WI38 (cell line): ENCODE results near the gene CLDN3.

Experiments
- H3K4me3 ChIP-seq: 2 replicates; pipeline ENCODE4 v1.5.1; 2011; ENCODE audit warnings: low read depth, mild to moderate bottlenecking, control low read depth, low read length
- TF ChIP-seq, protein P1 (sequence below): IDR thresholded peaks from 2 replicates; pipeline ENCODE4 v1.5.1; 2012; ENCODE audit warnings: low read depth, mild to moderate bottlenecking, control low read depth, low read length

The CLDN3 gene

DNA sequence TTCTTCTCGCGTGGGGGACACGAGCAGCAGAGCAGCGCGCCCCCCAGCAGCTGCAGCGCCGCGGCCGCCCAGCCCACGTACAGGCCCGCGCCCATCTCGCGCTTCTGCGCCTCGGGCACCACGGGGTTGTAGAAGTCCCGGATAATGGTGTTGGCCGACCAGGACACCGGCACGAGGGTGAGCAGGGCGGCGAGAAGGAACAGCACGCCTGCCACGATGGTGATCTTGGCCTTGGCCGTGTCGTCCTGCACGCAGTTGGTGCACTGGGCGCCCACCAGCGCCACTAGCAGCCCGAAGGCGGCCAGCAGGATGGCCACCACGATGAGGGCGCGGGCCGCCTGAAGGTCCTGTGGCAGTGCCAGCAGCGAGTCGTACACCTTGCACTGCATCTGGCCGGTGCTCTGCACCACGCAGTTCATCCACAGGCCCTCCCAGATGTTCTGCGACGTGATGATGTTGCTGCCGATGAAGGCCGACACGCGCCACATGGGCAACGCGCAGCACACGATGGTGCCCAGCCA lies 529 bp downstream of the CLDN3 start:
- H3K4me3 ChIP-seq = no peak overlapping the region
- TF ChIP-seq, protein P1, sequence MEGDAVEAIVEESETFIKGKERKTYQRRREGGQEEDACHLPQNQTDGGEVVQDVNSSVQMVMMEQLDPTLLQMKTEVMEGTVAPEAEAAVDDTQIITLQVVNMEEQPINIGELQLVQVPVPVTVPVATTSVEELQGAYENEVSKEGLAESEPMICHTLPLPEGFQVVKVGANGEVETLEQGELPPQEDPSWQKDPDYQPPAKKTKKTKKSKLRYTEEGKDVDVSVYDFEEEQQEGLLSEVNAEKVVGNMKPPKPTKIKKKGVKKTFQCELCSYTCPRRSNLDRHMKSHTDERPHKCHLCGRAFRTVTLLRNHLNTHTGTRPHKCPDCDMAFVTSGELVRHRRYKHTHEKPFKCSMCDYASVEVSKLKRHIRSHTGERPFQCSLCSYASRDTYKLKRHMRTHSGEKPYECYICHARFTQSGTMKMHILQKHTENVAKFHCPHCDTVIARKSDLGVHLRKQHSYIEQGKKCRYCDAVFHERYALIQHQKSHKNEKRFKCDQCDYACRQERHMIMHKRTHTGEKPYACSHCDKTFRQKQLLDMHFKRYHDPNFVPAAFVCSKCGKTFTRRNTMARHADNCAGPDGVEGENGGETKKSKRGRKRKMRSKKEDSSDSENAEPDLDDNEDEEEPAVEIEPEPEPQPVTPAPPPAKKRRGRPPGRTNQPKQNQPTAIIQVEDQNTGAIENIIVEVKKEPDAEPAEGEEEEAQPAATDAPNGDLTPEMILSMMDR = no peak

GRCh38 chr7:73768641-73769480 lies 1.2 kb downstream of the CLDN3 start:
- no peak overlapping the region for H3K4me3 ChIP-seq
- TF ChIP-seq, protein P1 = no peak

DNA sequence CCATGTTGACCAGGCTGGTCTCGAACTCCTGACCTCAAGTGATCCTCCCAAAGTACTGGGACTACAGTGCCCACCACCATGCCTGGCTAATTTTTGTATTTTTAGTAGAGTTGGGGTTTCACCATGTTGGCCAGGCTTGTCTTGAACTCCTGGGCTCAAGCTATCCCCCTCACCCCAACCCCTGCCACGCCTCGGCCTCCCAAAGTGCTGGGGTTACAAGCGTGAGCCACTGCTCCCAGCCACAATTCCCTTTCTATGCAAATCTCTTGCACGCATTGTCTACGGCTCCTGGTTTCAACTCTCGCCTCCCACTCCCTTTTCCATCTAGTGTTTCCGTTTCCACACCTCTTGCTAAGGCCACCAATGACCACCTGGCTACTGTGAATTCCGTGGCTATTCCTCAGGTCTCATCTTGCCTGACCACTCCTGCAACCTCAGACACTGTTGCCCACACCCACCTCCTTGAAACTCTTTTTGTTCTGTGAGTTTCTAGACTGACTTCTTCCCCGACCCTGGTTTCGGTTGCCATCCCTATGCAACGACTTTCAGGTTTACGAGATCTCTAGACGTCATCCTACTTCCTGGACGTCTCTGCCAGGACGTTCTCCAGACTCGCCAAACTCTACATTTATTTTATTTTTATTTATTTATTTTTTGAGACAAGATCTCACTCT lies 3.4 kb downstream of the CLDN3 start:
- no peak overlapping the region for H3K4me3 ChIP-seq

DNA sequence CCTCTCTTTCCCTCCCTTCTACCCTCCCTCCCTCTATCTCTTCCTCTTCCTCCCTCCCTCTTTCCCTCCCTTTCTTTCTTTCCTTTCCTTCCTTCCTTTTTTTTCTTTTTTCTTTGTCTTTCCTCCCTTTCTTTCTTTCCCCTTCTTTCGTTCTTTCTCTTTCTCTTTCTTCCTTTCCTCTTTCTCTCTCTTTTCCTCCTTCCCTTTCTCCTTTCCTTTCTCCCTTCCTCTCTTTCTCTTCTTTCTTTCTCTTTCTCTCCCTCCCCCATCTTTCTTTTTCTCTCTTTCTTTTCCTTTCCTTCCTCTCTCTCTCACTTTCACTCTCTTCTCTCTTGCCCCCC lies 7.4 kb downstream of the CLDN3 start:
- no peak overlapping the region for H3K4me3 ChIP-seq
- TF ChIP-seq, protein P1 = no peak

More for the DNA sequence above, 3.4 kb downstream of the CLDN3 start:
- TF ChIP-seq, protein P1 = no peak

GRCh38 chr7:73761854-73762658 lies 8.0 kb downstream of the CLDN3 start:
- TF ChIP-seq, protein P1 = no peak
- no peak overlapping the region for H3K4me3 ChIP-seq

GRCh38 chr7:73758581-73759138 lies 11.4 kb downstream of the CLDN3 start:
- TF ChIP-seq, protein P1 = no peak
- H3K4me3 ChIP-seq = no peak overlapping the region
